GM18498 (cell line): ENCODE data around the gene TEX26.

Experiments used
- ATAC-seq: cut with Tn5 transposase; IDR thresholded peaks from one replicate; pipeline ENCODE4 v1.9.1; 2021; ENCODE audit warnings: mild to moderate bottlenecking, moderate library complexity; ENCODE audit not compliant: unreplicated experiment

TEX26 gene

GRCh38 chr13:31011193-31011860 is 78.9 kb downstream of the TEX26 start:
- no peak for ATAC-seq

GRCh38 chr13:31011901-31012654 is 79.6 kb downstream of the TEX26 start:
- peak; percentile 50 for ATAC-seq

GRCh38 chr13:31012655-31013024 is 80.2 kb downstream of the TEX26 start:
- ATAC-seq = no peak

- ATAC-seq = no peak
These were observed 82.0 kb downstream of the TEX26 start for GRCh38 chr13:31014456-31014855.

- no peak for ATAC-seq
These were observed 82.7 kb downstream of the TEX26 start for GRCh38 chr13:31015199-31015598.

- no peak for ATAC-seq
These were observed 84.2 kb downstream of the TEX26 start for GRCh38 chr13:31016342-31017325.

GRCh38 chr13:31018511-31018910 is 86.1 kb downstream of the TEX26 start:
- ATAC-seq = no peak

- no peak for ATAC-seq
These were observed 88.5 kb downstream of the TEX26 start for GRCh38 chr13:31020996-31021395.

- ATAC-seq = no peak
These were observed 89.9 kb downstream of the TEX26 start for GRCh38 chr13:31022288-31022895.

GRCh38 chr13:31022928-31023530 is 90.6 kb downstream of the TEX26 start:
- ATAC-seq = no peak
